Mononuclear cell (primary cell): ENCODE results near the gene CHST11. TPM values are rescaled to one million over a fixed set of nuclear protein-coding genes. Genes with fewer than 3 reads are reported as not detected.
"Not testable (repeated sequence)": the region's sequence is repeated elsewhere in the genome, so short reads cannot be mapped to it uniquely, and the experiment has no call there.

Experiments
- H3K27me3 ChIP-seq: 2 replicates; pipeline ENCODE4 v1.6.0; 2011; ENCODE audit warnings: low read length, control low read depth; ENCODE audit not compliant: insufficient read depth
- H3K4me1 ChIP-seq: 2 replicates; pipeline ENCODE4 v1.5.1; 2011; ENCODE audit warnings: mild to moderate bottlenecking, low read length, control low read depth; ENCODE audit not compliant: insufficient read depth
- H3K4me3 ChIP-seq: 2 replicates; pipeline ENCODE4 v1.5.1; 2011; ENCODE audit warnings: mild to moderate bottlenecking, low read length, moderate library complexity
- H3K9me3 ChIP-seq: 2 replicates; pipeline ENCODE4 v1.5.1; 2011; ENCODE audit warnings: low read depth, mild to moderate bottlenecking, control low read depth, low read length
- total RNA-seq: library from RNA; depleted of rRNA; stranded (reverse); fragments of >200 nt; gene quantifications from one replicate; pipeline ENCODE4 v1.2.3, GENCODE V29; 2012

CHST11 gene
- total RNA-seq, 1 donor, result 83.7 TPM

DNA sequence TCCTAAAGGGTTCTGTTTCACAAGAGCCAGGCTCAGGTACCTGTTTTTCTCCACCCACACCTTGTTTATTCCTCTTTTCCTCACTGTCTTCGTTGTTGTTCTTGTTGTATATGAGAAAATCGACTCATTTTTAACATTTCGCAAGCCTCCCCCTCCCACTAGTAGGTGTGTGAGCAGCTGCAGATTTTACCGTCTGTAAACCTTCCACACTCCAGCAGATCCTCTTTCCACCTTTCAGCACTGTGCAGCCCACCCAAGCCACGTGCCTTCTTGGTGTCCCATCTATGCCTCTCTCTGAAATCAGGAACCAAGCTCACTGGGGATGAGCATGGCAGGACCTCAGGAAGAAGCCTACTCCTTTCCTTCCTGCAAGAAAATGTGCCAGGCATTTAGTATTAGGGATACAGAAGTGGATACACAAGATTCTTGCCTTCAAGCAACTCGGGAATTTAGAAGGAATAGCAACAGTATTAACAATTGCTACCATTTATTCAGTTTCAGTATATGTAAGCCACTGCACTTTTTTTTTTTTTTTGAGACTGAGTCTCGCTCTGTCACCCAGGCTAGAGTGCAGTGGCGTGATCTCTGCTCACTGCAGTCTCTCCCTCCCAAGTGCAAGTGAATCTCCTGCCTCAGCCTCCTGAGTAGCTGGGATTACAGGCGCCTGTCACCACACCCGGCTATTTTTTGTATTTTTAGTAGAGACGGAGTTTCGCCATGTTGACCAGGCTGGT, 113.6 kb downstream of the CHST11 start:
- H3K4me1 ChIP-seq, result peaks cover 67% of the 10 kb centered on the region
- H3K9me3 ChIP-seq, result no peaks in the 10 kb centered on the region
- no peaks in the 10 kb centered on the region for H3K27me3 ChIP-seq
- no peak overlapping the region for H3K4me3 ChIP-seq

- Histone ChIP-seq H3K9me3 (no peaks in the 10 kb centered on the region), H3K27me3 (no peaks in the 10 kb centered on the region), H3K4me1 (peaks cover 67% of the 10 kb centered on the region), H3K4me3 (no peak overlapping the region)
Observed at GRCh38 chr12:104571328-104571727, 114.6 kb downstream of the CHST11 start.

DNA sequence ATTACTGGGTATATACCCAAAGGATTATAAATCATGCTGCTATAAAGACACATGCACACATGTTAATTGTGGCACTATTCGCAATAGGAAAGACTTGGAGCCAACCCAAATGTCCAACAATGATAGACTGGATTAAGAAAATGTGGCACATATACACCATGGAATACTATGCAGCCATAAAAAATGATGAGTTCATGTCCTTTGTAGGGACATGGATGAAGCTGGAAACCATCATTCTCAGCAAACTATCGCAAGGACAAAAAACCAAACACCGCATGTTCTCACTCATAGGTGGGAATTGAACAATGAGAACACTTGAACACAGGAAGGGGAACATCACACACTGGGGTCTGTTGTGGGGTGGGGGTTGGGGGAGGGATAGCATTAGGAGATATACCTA, 117.6 kb downstream of the CHST11 start:
- H3K4me1 ChIP-seq, result peaks cover 67% of the 10 kb centered on the region
- H3K4me3 ChIP-seq, H3K9me3 ChIP-seq, H3K27me3 ChIP-seq: not testable (repeated sequence)

DNA sequence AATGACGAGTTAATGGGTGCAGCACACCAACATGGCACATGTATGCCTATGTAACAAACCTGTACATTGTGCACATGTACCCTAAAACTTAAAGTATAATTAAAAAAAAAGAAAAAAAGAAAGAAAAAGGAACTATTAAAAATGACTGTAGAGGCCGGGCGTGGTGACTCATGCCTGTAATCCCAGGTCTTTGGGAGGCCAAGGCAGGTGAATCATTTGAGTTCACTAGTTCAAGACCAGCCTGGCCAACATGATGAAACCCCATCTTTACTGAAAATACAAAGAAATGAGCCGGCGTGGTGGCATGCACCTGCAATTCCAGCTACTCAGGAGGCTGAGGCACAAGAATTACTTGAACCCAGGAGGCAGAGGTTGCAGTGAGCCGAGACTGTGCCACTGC, 118.0 kb downstream of the CHST11 start:
- not testable (repeated sequence) for H3K9me3 ChIP-seq, H3K27me3 ChIP-seq, H3K4me3 ChIP-seq
- peaks cover 67% of the 10 kb centered on the region for H3K4me1 ChIP-seq

- no peaks in the 10 kb centered on the region for H3K9me3 ChIP-seq
- no peak overlapping the region for H3K4me3 ChIP-seq
- H3K27me3 ChIP-seq, result no peaks in the 10 kb centered on the region
- H3K4me1 ChIP-seq, result peaks cover 65% of the 10 kb centered on the region
Observed at GRCh38 chr12:104575442-104576186, 118.9 kb downstream of the CHST11 start.

GRCh38 chr12:104576187-104576778, 119.5 kb downstream of the CHST11 start:
- Histone ChIP-seq H3K4me3 (no peak overlapping the region), H3K27me3 (no peaks in the 10 kb centered on the region), H3K4me1 (peaks cover 63% of the 10 kb centered on the region), H3K9me3 (no peaks in the 10 kb centered on the region)

DNA sequence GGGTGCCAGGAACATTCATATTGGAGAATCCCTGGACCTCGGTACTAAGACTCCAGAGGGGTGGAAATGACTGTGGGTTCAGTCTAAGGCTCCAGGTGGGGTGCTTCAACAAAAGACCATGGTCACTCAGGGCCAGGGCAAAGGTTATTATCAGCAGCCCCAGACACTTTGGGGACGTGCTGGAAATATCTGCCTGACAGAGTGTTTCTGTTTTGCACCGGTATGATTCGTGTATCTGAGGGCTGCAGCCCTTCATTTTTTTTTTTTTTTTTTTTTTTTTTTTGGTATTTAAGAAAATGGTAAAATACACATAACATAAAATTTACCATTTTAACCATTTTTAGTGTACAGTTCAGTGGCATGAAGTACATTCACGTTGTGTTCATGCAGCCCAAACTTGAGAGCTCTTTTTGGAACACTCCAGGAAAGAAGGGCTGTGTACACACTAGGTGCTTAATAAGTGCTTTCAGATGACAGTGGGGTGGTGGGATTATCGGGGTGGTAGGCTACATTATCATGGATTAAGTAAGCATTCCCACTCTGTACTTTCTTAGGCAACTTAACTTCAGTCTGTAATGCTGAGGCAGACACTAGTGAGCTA, 120.3 kb downstream of the CHST11 start:
- H3K9me3 ChIP-seq, result no peaks in the 10 kb centered on the region
- H3K4me3 ChIP-seq, result no peak overlapping the region
- H3K4me1 ChIP-seq, result peaks cover 67% of the 10 kb centered on the region
- no peaks in the 10 kb centered on the region for H3K27me3 ChIP-seq

GRCh38 chr12:104577581-104577981, 120.8 kb downstream of the CHST11 start:
- H3K27me3 ChIP-seq, result no peaks in the 10 kb centered on the region
- peaks cover 72% of the 10 kb centered on the region for H3K4me1 ChIP-seq
- no peaks in the 10 kb centered on the region for H3K9me3 ChIP-seq
- no peak overlapping the region for H3K4me3 ChIP-seq

- Histone ChIP-seq H3K27me3 (no peaks in the 10 kb centered on the region), H3K4me3 (no peak overlapping the region), H3K9me3 (no peaks in the 10 kb centered on the region), H3K4me1 (peaks cover 80% of the 10 kb centered on the region)
Observed at GRCh38 chr12:104578453-104578852, 121.7 kb downstream of the CHST11 start.

GRCh38 chr12:104579718-104580495, 123.2 kb downstream of the CHST11 start:
- Histone ChIP-seq H3K9me3 (no peaks in the 10 kb centered on the region), H3K4me3 (no peak overlapping the region), H3K27me3 (no peaks in the 10 kb centered on the region), H3K4me1 (peaks cover 88% of the 10 kb centered on the region)

DNA sequence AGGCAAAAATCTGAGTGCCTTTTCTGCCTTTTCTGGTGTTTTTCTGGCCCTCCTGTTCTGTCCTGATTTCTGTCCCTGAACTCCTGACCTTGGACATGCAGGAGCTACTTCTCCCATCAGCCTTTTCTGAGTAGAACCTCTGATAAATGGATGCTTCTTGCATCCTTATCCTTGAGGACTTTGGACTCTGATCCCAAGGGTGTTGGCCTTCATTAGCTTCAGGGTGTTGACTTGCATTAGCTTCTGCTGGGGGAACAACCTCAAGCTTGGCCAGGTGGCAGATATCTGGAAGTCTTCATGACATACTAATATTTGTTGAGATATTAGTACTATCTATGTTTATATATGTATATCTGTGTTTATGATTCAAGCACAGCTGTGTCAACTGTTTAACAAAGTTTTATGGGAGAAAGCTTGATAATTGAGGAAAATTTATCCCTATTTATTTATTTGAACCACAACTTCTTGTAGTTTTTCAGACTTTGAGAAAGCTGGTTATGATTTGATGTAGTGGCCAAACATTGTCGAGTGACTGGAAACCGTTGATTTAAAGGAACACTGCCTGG, 124.3 kb downstream of the CHST11 start:
- Histone ChIP-seq H3K9me3 (no peaks in the 10 kb centered on the region), H3K4me3 (no peak overlapping the region), H3K27me3 (no peaks in the 10 kb centered on the region), H3K4me1 (peaks cover 76% of the 10 kb centered on the region)

DNA sequence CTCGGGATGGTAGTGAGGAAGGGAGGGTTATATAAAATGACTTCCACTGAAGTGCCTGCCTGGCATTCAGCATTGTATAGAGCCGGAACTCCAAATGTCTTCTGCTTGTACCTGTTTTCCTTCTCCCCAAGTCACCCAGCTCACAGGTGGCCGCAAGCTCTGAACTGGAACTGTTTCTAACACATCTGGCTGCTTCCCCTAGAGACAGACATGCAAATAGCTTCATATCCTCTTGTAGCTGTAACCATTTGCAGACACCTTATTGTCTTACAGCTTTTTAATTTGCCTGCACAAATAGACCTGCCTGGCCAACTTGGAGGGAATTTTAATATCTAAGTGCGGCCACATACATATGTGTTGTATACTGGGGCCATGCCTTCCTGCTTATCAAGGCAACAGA, 126.0 kb downstream of the CHST11 start:
- no peaks in the 10 kb centered on the region for H3K27me3 ChIP-seq
- peaks cover 65% of the 10 kb centered on the region for H3K4me1 ChIP-seq
- H3K4me3 ChIP-seq, result no peak overlapping the region
- H3K9me3 ChIP-seq, result no peaks in the 10 kb centered on the region

GRCh38 chr12:104583301-104583700, 126.6 kb downstream of the CHST11 start:
- H3K4me1 ChIP-seq, result peaks cover 60% of the 10 kb centered on the region
- H3K27me3 ChIP-seq, result no peaks in the 10 kb centered on the region
- H3K4me3 ChIP-seq, result no peak overlapping the region
- H3K9me3 ChIP-seq, result no peaks in the 10 kb centered on the region

DNA sequence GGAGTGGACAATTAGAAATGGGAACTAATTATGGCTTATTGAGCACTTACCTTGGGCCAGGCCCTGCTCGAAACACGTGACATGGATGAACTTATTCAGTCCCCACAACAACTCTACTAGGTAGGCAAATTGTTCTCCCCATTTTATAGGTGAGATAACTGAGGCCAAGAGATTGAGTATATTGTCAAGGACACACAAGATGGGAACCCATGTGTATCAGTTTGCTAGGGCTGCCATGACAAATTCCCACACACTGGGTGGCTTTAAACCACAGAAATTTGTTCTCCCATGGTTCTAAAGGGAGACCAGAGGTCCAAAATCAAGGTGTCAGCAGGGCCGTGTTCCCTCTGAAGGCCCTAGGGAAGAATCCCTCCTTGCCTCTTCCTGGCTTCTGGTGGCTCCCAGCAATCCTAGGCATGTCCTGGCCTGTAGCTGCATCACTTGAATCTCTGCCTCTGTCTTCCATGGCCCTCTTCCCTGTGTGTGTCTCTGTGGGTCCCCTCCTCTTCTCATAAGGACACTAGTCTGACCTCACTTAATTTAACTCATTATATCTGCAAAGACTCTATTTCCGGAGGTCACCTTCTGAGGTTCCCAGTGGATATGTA, 128.8 kb downstream of the CHST11 start:
- H3K4me1 ChIP-seq, result peaks cover 45% of the 10 kb centered on the region
- H3K4me3 ChIP-seq, result no peak overlapping the region
- H3K9me3 ChIP-seq, result no peaks in the 10 kb centered on the region
- no peaks in the 10 kb centered on the region for H3K27me3 ChIP-seq
